AG10803 (cell line): Measurements from ENCODE around the gene RPTN.

ENCODE experiments used
- DNase-seq: peaks from one replicate; pipeline ENCODE4 v3.0.0; 2010; ENCODE audit warnings: low read depth
- H3K4me3 ChIP-seq: 2 replicates; pipeline ENCODE4 v1.5.1; 2011; ENCODE audit warnings: mild to moderate bottlenecking, low read length, control low read depth
- TF ChIP-seq, protein P1 (sequence below): conservative IDR thresholded peaks from 2 replicates; pipeline ENCODE4 v1.5.1; 2011; ENCODE audit warnings: mild to moderate bottlenecking, low read length, control low read depth, inconsistent platforms

RPTN gene

DNA sequence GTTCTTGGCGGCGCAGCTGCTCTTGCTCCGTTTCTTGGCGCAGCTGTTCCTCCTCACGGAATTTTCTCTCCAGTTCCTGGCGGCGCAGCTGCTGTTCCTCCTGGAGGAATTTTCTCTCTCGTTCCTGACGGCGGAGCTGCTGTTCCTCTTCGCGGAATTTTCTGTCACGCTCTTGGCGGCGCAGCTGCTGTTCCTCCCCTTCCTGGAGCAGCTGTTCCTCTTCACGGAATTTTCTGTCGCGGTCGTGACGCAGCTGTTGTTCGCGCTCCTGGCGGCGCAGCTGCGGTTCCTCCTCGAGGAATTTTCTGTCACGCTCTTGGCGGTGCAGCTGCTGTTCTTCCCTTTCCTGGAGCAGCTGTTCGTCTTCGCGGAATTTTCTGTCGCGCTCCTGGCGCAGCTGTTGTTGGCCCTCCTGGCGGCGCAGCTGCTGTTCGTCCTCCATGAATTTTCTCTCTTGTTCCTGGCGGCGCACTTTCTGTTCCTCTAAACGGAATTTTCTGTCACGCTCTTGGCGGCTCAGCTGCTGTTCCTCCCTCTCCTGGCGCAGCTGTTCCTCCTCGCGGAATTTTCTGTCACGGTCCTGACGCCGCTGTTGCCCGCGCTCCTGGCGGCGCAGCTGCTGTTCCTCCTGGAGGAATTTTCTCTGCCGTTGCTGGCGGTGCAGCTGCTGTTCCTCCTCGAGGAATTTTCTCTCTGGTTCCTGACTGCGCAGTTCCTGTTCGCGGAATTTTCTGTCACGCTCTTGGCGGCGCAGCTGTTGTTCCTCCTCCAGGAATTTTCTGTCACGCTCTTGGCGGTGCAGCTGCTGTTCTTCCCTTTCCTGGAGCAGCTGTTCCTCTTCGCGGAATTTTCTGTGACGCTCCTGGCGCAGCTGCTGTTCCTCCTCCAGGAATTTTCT lies 50.8 kb downstream of the RPTN start:
- peak overlapping the region; percentile 47 for H3K4me3 ChIP-seq
- DNase-seq: peak; percentile 56
- TF ChIP-seq, protein P1, sequence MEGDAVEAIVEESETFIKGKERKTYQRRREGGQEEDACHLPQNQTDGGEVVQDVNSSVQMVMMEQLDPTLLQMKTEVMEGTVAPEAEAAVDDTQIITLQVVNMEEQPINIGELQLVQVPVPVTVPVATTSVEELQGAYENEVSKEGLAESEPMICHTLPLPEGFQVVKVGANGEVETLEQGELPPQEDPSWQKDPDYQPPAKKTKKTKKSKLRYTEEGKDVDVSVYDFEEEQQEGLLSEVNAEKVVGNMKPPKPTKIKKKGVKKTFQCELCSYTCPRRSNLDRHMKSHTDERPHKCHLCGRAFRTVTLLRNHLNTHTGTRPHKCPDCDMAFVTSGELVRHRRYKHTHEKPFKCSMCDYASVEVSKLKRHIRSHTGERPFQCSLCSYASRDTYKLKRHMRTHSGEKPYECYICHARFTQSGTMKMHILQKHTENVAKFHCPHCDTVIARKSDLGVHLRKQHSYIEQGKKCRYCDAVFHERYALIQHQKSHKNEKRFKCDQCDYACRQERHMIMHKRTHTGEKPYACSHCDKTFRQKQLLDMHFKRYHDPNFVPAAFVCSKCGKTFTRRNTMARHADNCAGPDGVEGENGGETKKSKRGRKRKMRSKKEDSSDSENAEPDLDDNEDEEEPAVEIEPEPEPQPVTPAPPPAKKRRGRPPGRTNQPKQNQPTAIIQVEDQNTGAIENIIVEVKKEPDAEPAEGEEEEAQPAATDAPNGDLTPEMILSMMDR: no peak

GRCh38 chr1:152107031-152107983 lies 51.7 kb downstream of the RPTN start:
- H3K4me3 ChIP-seq: peak overlapping the region; percentile 47
- DNase-seq: no peak
- TF ChIP-seq, protein P1: no peak

DNA sequence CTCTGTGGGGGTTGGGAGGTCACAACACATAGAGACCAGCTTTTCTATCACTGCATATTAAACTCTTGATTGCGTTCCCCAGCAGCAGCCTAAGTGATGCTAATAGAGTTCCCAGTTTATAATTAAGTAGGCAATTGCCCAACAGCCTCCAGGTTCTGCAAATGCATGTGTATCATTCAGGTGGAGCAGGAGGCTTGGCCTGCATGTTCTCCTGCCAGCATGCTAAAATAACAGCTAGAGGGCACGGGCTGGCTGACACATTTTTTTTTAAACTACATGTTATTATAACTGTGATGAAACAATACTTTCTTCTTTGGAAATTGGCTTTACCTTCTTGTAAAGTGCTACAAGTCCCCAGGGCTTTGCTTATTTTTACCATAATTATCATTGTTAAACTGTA lies 54.2 kb downstream of the RPTN start:
- no peak for DNase-seq
- no peak overlapping the region for H3K4me3 ChIP-seq
- TF ChIP-seq, protein P1: no peak
